DND-41 (cell line): ENCODE data around the gene KLF13.

Experiments
- EZH2 ChIP-seq: IDR thresholded peaks from 3 replicates; pipeline ENCODE4 v1.6.1; 2012; ENCODE audit warnings: borderline replicate concordance, low read depth, mild to moderate bottlenecking, moderate library complexity, low read length, inconsistent platforms; ENCODE audit not compliant: severe bottlenecking
- TF ChIP-seq, protein P1 (sequence below): IDR thresholded peaks from 2 replicates; pipeline ENCODE4 v1.5.1; 2012; ENCODE audit warnings: borderline replicate concordance, low read length, moderate library complexity, mild to moderate bottlenecking; ENCODE audit not compliant: poor library complexity, severe bottlenecking; ENCODE audit errors: extremely low read depth

DNA sequence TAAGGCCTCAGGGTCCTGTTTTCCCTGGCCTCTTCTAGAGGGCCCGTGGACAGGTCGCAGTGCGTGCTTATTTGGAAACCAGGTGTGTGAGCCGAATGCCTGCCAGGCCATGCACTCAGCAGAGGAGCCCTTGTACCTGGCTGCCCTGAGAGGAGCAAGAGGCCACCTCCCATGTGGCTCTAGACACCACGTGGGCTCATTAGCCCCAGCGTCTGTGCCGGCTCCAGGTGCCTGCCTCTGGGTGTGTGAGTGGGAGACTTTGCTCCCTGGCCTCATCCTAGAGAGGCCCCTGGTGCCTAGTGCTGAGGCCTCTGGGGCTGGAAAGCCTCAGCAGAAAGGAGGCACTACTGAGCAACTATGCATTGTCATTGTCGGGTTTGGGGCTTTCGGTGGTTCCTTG is 50.4 kb downstream of the KLF13 start:
- TF ChIP-seq, protein P1, sequence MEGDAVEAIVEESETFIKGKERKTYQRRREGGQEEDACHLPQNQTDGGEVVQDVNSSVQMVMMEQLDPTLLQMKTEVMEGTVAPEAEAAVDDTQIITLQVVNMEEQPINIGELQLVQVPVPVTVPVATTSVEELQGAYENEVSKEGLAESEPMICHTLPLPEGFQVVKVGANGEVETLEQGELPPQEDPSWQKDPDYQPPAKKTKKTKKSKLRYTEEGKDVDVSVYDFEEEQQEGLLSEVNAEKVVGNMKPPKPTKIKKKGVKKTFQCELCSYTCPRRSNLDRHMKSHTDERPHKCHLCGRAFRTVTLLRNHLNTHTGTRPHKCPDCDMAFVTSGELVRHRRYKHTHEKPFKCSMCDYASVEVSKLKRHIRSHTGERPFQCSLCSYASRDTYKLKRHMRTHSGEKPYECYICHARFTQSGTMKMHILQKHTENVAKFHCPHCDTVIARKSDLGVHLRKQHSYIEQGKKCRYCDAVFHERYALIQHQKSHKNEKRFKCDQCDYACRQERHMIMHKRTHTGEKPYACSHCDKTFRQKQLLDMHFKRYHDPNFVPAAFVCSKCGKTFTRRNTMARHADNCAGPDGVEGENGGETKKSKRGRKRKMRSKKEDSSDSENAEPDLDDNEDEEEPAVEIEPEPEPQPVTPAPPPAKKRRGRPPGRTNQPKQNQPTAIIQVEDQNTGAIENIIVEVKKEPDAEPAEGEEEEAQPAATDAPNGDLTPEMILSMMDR: no peak
- no peak for TF ChIP-seq EZH2
